ENCODE results near the gene NIT1. TPM values are rescaled to one million over a fixed set of nuclear protein-coding genes. Genes with fewer than 3 reads are reported as not detected.

Gene NIT1
- total RNA-seq, 3 donors from 2014 or later = 36.3 to 44.5 (median 37.0) TPM

DNA sequence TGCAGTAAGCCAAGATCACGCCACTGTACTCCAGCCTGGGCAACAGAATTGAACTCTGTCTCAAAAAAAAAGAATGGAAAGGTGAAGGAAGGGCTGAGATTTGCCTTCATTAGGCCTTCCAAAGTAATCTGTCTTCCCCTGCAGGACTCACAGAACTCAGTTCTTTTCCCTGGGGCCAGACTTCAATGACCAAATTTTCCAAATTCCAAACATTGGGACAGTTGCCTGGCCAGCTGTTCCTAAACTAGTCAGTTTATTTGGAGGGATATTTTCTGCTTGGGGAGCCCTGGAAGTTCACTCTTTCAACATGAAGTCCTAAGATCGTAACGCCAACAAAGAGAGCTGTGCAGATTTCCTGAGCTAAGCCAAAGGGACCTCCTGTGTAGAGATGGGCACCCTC lies 20.0 kb downstream of the NIT1 start:
- DNase-seq (ENCODE audit: low spot score in 2 of 2) = no peak
- Histone ChIP-seq H3K9me3 (no peaks in the 10 kb centered on the region), H3K36me3 (no peaks in the 10 kb centered on the region), H3K27ac (no peak overlapping the region), H3K4me1 (peaks cover 0 to 6% of the 10 kb centered on the region in 2 donors), H3K4me3 (no peak overlapping the region), H3K27me3 (no peaks in the 10 kb centered on the region)
- intact Hi-C loops (cut with DNase I; ENCODE audit: low total_unique reads) = no loop called here
- no peak for TF ChIP-seq POLR2AphosphoS5 (IDR thresholded peaks at IDR 0.05)
- TF ChIP-seq, protein P1, sequence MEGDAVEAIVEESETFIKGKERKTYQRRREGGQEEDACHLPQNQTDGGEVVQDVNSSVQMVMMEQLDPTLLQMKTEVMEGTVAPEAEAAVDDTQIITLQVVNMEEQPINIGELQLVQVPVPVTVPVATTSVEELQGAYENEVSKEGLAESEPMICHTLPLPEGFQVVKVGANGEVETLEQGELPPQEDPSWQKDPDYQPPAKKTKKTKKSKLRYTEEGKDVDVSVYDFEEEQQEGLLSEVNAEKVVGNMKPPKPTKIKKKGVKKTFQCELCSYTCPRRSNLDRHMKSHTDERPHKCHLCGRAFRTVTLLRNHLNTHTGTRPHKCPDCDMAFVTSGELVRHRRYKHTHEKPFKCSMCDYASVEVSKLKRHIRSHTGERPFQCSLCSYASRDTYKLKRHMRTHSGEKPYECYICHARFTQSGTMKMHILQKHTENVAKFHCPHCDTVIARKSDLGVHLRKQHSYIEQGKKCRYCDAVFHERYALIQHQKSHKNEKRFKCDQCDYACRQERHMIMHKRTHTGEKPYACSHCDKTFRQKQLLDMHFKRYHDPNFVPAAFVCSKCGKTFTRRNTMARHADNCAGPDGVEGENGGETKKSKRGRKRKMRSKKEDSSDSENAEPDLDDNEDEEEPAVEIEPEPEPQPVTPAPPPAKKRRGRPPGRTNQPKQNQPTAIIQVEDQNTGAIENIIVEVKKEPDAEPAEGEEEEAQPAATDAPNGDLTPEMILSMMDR (IDR thresholded peaks at IDR 0.05) = no peak
- no peak for TF ChIP-seq POLR2A (IDR thresholded peaks at IDR 0.05)

GRCh38 chr1:161138431-161138830 lies 20.5 kb downstream of the NIT1 start:
- Histone ChIP-seq H3K4me1 (peaks cover 0 to 6% of the 10 kb centered on the region in 2 donors), H3K9me3 (no peaks in the 10 kb centered on the region), H3K4me3 (no peak overlapping the region), H3K27ac (no peak overlapping the region), H3K27me3 (no peaks in the 10 kb centered on the region), H3K36me3 (no peaks in the 10 kb centered on the region)
- intact Hi-C loops (cut with DNase I; ENCODE audit: low total_unique reads) = no loop called here
- no peak for DNase-seq (ENCODE audit: low spot score in 2 of 2)
- TF ChIP-seq POLR2AphosphoS5 (IDR thresholded peaks at IDR 0.05) (no peak), POLR2A (IDR thresholded peaks at IDR 0.05) (no peak)
- TF ChIP-seq, protein P1 (IDR thresholded peaks at IDR 0.05) = no peak

DNA sequence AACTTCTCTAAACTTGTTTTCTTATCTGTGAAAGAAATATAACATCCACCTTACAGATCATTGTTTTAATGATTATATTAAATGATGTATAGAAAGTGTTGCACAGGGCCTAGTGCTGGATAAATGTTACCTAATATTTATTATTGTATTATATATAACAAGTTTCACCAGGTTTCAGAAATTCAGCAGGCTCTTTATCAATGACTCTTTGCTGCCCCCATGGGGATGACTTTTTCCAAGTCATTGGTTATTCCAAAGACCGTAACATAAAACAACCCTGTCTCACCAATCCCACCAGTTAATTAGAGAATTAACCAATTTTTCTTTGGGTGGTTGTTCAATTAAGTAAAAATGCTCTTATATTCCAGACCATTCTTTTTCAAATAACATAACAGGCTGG lies 21.9 kb downstream of the NIT1 start:
- TF ChIP-seq POLR2AphosphoS5 (IDR thresholded peaks at IDR 0.05) (no peak), POLR2A (IDR thresholded peaks at IDR 0.05) (no peak)
- TF ChIP-seq, protein P1 (IDR thresholded peaks at IDR 0.05) = peak; percentile 12 to 22 (median 12)
- Histone ChIP-seq H3K4me1 (no peaks in the 10 kb centered on the region), H3K4me3 (no peak overlapping the region), H3K27me3 (no peaks in the 10 kb centered on the region), H3K27ac (no peak overlapping the region), H3K36me3 (no peaks in the 10 kb centered on the region), H3K9me3 (no peaks in the 10 kb centered on the region)
- intact Hi-C loops (cut with DNase I; ENCODE audit: low total_unique reads) = no loop called here
- DNase-seq (ENCODE audit: low spot score in 2 of 2) = no peak

GRCh38 chr1:161140755-161141400 lies 23.0 kb downstream of the NIT1 start:
- Histone ChIP-seq H3K4me3 (no peak overlapping the region), H3K27ac (no peak overlapping the region), H3K4me1 (no peaks in the 10 kb centered on the region), H3K9me3 (no peaks in the 10 kb centered on the region), H3K27me3 (no peaks in the 10 kb centered on the region), H3K36me3 (no peaks in the 10 kb centered on the region)
- intact Hi-C loops (cut with DNase I; ENCODE audit: low total_unique reads) = no loop called here
- TF ChIP-seq POLR2A (IDR thresholded peaks at IDR 0.05) (no peak), POLR2AphosphoS5 (IDR thresholded peaks at IDR 0.05) (no peak)
- TF ChIP-seq, protein P1 (IDR thresholded peaks at IDR 0.05) = no peak
- no peak for DNase-seq (ENCODE audit: low spot score in 2 of 2)

DNA sequence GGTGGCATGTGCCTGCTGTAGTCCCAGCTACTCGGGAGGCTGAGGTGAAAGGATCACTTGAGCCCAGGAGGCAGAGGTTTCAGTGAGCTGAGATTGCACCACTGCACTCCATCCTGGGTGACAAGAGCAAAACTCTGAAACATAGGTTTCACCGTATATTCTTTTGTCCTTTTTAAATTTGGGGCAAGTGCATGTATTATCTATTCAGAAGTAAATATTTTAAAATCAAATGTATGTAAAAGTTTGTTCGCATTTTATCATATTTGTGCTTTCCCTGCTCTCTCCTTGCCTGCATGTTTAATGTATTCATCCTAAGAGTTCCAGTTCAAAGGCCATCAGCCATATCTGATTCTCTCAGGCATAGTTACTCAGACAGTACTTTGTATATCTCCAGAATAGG lies 27.9 kb downstream of the NIT1 start:
- H3K9me3 ChIP-seq = no peaks in the 10 kb centered on the region
- no peak overlapping the region for H3K4me3 ChIP-seq
- H3K36me3 ChIP-seq = no peaks in the 10 kb centered on the region
- no peak for DNase-seq (ENCODE audit: low spot score in 2 of 2)
- intact Hi-C loops (cut with DNase I; ENCODE audit: low total_unique reads) = no loop called here
- no peak overlapping the region for H3K27ac ChIP-seq
- no peaks in the 10 kb centered on the region for H3K4me1 ChIP-seq
- TF ChIP-seq, protein P1 (IDR thresholded peaks at IDR 0.05) = no peak
- TF ChIP-seq POLR2AphosphoS5 (IDR thresholded peaks at IDR 0.05) = no peak
- no peak for TF ChIP-seq POLR2A (IDR thresholded peaks at IDR 0.05)
- H3K27me3 ChIP-seq = no peaks in the 10 kb centered on the region

All from breast epithelium (tissue), 4 donors.